ENCODE measurements around the gene PAPSS1. TPM values are rescaled to one million over a fixed set of nuclear protein-coding genes. Genes with fewer than 3 reads are reported as not detected.
"Not testable (repeated sequence)": the region's sequence is repeated elsewhere in the genome, so short reads cannot be mapped to it uniquely, and the experiment has no call there.

Gene PAPSS1
- total and polyA plus RNA-seq, 2 donors (not counting 1 experiment from before 2014, with no cell fraction given) = 59.9 to 70.3 TPM

- Histone ChIP-seq H3K4me1 (ENCODE audit: control insufficient read depth, extremely low read depth, insufficient read depth, low read length) (no peaks in the 10 kb centered on the region), H3K36me3 (ENCODE audit: control insufficient read depth, insufficient read depth, low read length) (no peaks in the 10 kb centered on the region), H2AFZ (ENCODE audit: low read length) (no peak overlapping the region), H3K4me2 (ENCODE audit: extremely low read depth, insufficient read depth, low read length) (no peak overlapping the region), H3K9ac (ENCODE audit: insufficient read depth, low read length) (no peak overlapping the region), H4K20me1 (ENCODE audit: control insufficient read depth, extremely low read depth, insufficient read depth, low read length) (no peaks in the 10 kb centered on the region), H3K79me2 (ENCODE audit: control insufficient read depth, insufficient read depth, low read length) (no peaks in the 10 kb centered on the region), H3K9me3 (ENCODE audit: control insufficient read depth, insufficient read depth, low read depth, low read length) (no peaks in the 10 kb centered on the region), H3K4me3 (replicated peaks in 1 of 4; ENCODE audit: control extremely low read depth in 1 of 4, insufficient read depth in 1 of 4, low read depth in 3 of 4, low read length in 4 of 4) (no peak overlapping the region), H3K27ac (ENCODE audit: insufficient read depth, low read length) (no peak overlapping the region), H3K27me3 (ENCODE audit: control insufficient read depth, insufficient read depth, low read length) (no peaks in the 10 kb centered on the region)
- no peak for DNase-seq (ENCODE audit: low read depth in 2 of 2)
- TF ChIP-seq CTCF (conservative IDR thresholded peaks at IDR 0.05 in 1 of 2, IDR thresholded peaks at IDR 0.05 in 1 of 2; ENCODE audit: low read depth in 1 of 2, low read length in 2 of 2) = no peak
- TF ChIP-seq EZH2 (IDR thresholded peaks at IDR 0.05; ENCODE audit: low read length, missing control alignments) = no peak
Measured at GRCh38 chr4:107733431-107733925, 13.4 kb upstream of the PAPSS1 start.

GRCh38 chr4:107729050-107729449 is 9.0 kb upstream of the PAPSS1 start:
- H4K20me1 ChIP-seq (ENCODE audit: control insufficient read depth, extremely low read depth, insufficient read depth, low read length); H3K27ac ChIP-seq (ENCODE audit: insufficient read depth, low read length); H3K36me3 ChIP-seq (ENCODE audit: control insufficient read depth, insufficient read depth, low read length); H3K9ac ChIP-seq (ENCODE audit: insufficient read depth, low read length); H2AFZ ChIP-seq (ENCODE audit: low read length); H3K4me2 ChIP-seq (ENCODE audit: extremely low read depth, insufficient read depth, low read length); H3K4me1 ChIP-seq (ENCODE audit: control insufficient read depth, extremely low read depth, insufficient read depth, low read length); H3K9me3 ChIP-seq (ENCODE audit: control insufficient read depth, insufficient read depth, low read depth, low read length); H3K27me3 ChIP-seq (ENCODE audit: control insufficient read depth, insufficient read depth, low read length); DNase-seq (ENCODE audit: low read depth in 2 of 2); H3K79me2 ChIP-seq (ENCODE audit: control insufficient read depth, insufficient read depth, low read length); H3K4me3 ChIP-seq (replicated peaks in 1 of 4; ENCODE audit: control extremely low read depth in 1 of 4, insufficient read depth in 1 of 4, low read depth in 3 of 4, low read length in 4 of 4): not testable (repeated sequence)

GRCh38 chr4:107726131-107726925 is 6.3 kb upstream of the PAPSS1 start:
- not testable (repeated sequence) for DNase-seq (ENCODE audit: low read depth in 2 of 2); H3K9me3 ChIP-seq (ENCODE audit: control insufficient read depth, insufficient read depth, low read depth, low read length); H3K27ac ChIP-seq (ENCODE audit: insufficient read depth, low read length); H3K27me3 ChIP-seq (ENCODE audit: control insufficient read depth, insufficient read depth, low read length); H3K36me3 ChIP-seq (ENCODE audit: control insufficient read depth, insufficient read depth, low read length); H3K4me1 ChIP-seq (ENCODE audit: control insufficient read depth, extremely low read depth, insufficient read depth, low read length); H4K20me1 ChIP-seq (ENCODE audit: control insufficient read depth, extremely low read depth, insufficient read depth, low read length); H3K4me3 ChIP-seq (replicated peaks in 1 of 4; ENCODE audit: control extremely low read depth in 1 of 4, insufficient read depth in 1 of 4, low read depth in 3 of 4, low read length in 4 of 4); H3K79me2 ChIP-seq (ENCODE audit: control insufficient read depth, insufficient read depth, low read length); H3K9ac ChIP-seq (ENCODE audit: insufficient read depth, low read length); H2AFZ ChIP-seq (ENCODE audit: low read length); H3K4me2 ChIP-seq (ENCODE audit: extremely low read depth, insufficient read depth, low read length)

GRCh38 chr4:107725281-107725859 is 5.3 kb upstream of the PAPSS1 start:
- Histone ChIP-seq H3K79me2 (ENCODE audit: control insufficient read depth, insufficient read depth, low read length) (no peaks in the 10 kb centered on the region), H3K27me3 (ENCODE audit: control insufficient read depth, insufficient read depth, low read length) (no peaks in the 10 kb centered on the region), H3K4me2 (ENCODE audit: extremely low read depth, insufficient read depth, low read length) (no peak overlapping the region), H3K4me1 (ENCODE audit: control insufficient read depth, extremely low read depth, insufficient read depth, low read length) (peaks cover 3% of the 10 kb centered on the region), H3K9ac (ENCODE audit: insufficient read depth, low read length) (no peak overlapping the region), H3K9me3 (ENCODE audit: control insufficient read depth, insufficient read depth, low read depth, low read length) (no peaks in the 10 kb centered on the region), H3K4me3 (replicated peaks in 1 of 4; ENCODE audit: control extremely low read depth in 1 of 4, insufficient read depth in 1 of 4, low read depth in 3 of 4, low read length in 4 of 4) (no peak overlapping the region), H4K20me1 (ENCODE audit: control insufficient read depth, extremely low read depth, insufficient read depth, low read length) (no peaks in the 10 kb centered on the region), H3K27ac (ENCODE audit: insufficient read depth, low read length) (no peak overlapping the region), H3K36me3 (ENCODE audit: control insufficient read depth, insufficient read depth, low read length) (no peaks in the 10 kb centered on the region), H2AFZ (ENCODE audit: low read length) (no peak overlapping the region)
- DNase-seq (ENCODE audit: low read depth in 2 of 2) = peak in 1 of 2 donors; percentile 14
- TF ChIP-seq EZH2 (IDR thresholded peaks at IDR 0.05; ENCODE audit: low read length, missing control alignments) = no peak
- no peak for TF ChIP-seq CTCF (conservative IDR thresholded peaks at IDR 0.05 in 1 of 2, IDR thresholded peaks at IDR 0.05 in 1 of 2; ENCODE audit: low read depth in 1 of 2, low read length in 2 of 2)

GRCh38 chr4:107723331-107723730 is 3.3 kb upstream of the PAPSS1 start:
- H3K9me3 ChIP-seq (ENCODE audit: control insufficient read depth, insufficient read depth, low read depth, low read length); H3K27ac ChIP-seq (ENCODE audit: insufficient read depth, low read length); H3K9ac ChIP-seq (ENCODE audit: insufficient read depth, low read length); H3K27me3 ChIP-seq (ENCODE audit: control insufficient read depth, insufficient read depth, low read length); H3K4me1 ChIP-seq (ENCODE audit: control insufficient read depth, extremely low read depth, insufficient read depth, low read length); H4K20me1 ChIP-seq (ENCODE audit: control insufficient read depth, extremely low read depth, insufficient read depth, low read length); H3K36me3 ChIP-seq (ENCODE audit: control insufficient read depth, insufficient read depth, low read length); H2AFZ ChIP-seq (ENCODE audit: low read length); H3K4me3 ChIP-seq (replicated peaks in 1 of 4; ENCODE audit: control extremely low read depth in 1 of 4, insufficient read depth in 1 of 4, low read depth in 3 of 4, low read length in 4 of 4); DNase-seq (ENCODE audit: low read depth in 2 of 2); H3K4me2 ChIP-seq (ENCODE audit: extremely low read depth, insufficient read depth, low read length): not testable (repeated sequence)
- H3K79me2 ChIP-seq (ENCODE audit: control insufficient read depth, insufficient read depth, low read length) = peaks cover 11% of the 10 kb centered on the region

All from fibroblast of lung (primary cell).